WTC11 (cell line): ENCODE data around the gene PATL2. TPM values are rescaled to one million over a fixed set of nuclear protein-coding genes. Genes with fewer than 3 reads are reported as not detected.

Source experiments
- ATAC-seq: fragments of 200-7000 bp; cut with Tn5 transposase; 2 replicates; pipeline ENCODE4 v1.10.0; 2021; ENCODE audit warnings: mild to moderate bottlenecking, moderate library complexity
- CTCF ChIA-PET: fragments of 300-600 bp; sonication (Branson Sonifier 250); formaldehyde crosslinking; loops from one replicate; lab custom pipeline; 2021; ENCODE audit warnings: antibody characterized with exemption; lab: Charles Lee
- POLR2A ChIA-PET: fragments of 350-600 bp; sonication (Branson Sonifier 250); formaldehyde crosslinking; loops from one replicate; lab custom pipeline; 2021; ENCODE audit warnings: antibody characterized with exemption; lab: Charles Lee
- DNase-seq: peaks from one replicate; pipeline ENCODE4 v3.0.0; 2021; ENCODE audit warnings: low spot score
- H3K27ac Mint-ChIP-seq: 2 replicates; pipeline ENCODE4 v1.8.0; 2021; ENCODE audit warnings: mixed read lengths
- H3K27me3 Mint-ChIP-seq: 2 replicates; pipeline ENCODE4 v1.8.0; 2021; ENCODE audit warnings: low read depth, mild to moderate bottlenecking, moderate library complexity, mixed read lengths
- H3K36me3 Mint-ChIP-seq: 2 replicates; pipeline ENCODE4 v1.8.0; 2021; ENCODE audit warnings: mixed read lengths
- H3K4me1 Mint-ChIP-seq: 2 replicates; pipeline ENCODE4 v1.8.0; 2022; ENCODE audit warnings: mixed read lengths
- H3K4me3 Mint-ChIP-seq: 2 replicates; pipeline ENCODE4 v1.8.0; 2021; ENCODE audit warnings: mild to moderate bottlenecking, moderate library complexity, mixed read lengths
- H3K9me3 Mint-ChIP-seq: 2 replicates; pipeline ENCODE4 v1.8.0; 2021; ENCODE audit warnings: mixed read lengths
- CDX4 ChIP-seq: fragments of 250-450 bp; sonication (Bioruptor Pico); IDR thresholded peaks from 2 replicates; pipeline ENCODE4 v1.9.0; 2021; ENCODE audit warnings: moderate library complexity, mild to moderate bottlenecking, inconsistent platforms, borderline replicate concordance
- ESRRA ChIP-seq: sonication (generic); formaldehyde crosslinking; IDR thresholded peaks from 2 replicates; pipeline ENCODE4 v1.8.1; 2022; ENCODE audit warnings: mild to moderate bottlenecking, missing genetic modification reagents, borderline replicate concordance
- FOXP1 ChIP-seq: sonication (generic); formaldehyde crosslinking; IDR thresholded peaks from 2 replicates; pipeline ENCODE4 v1.8.0; 2022; ENCODE audit warnings: missing genetic modification reagents, mild to moderate bottlenecking, moderate library complexity, borderline replicate concordance
- HMGA2 ChIP-seq: fragments of 250-450 bp; sonication (Bioruptor Pico); IDR thresholded peaks from 2 replicates; pipeline ENCODE4 v1.4.0; 2021; ENCODE audit warnings: mild to moderate bottlenecking, moderate library complexity
- NFATC4 ChIP-seq: fragments of 250-450 bp; sonication (Bioruptor Pico); IDR thresholded peaks from 2 replicates; pipeline ENCODE4 v1.9.0; 2021; ENCODE audit warnings: mild to moderate bottlenecking
- NR1H2 ChIP-seq: sonication (generic); formaldehyde crosslinking; IDR thresholded peaks from 2 replicates; pipeline ENCODE4 v1.9.0; 2021; ENCODE audit warnings: mild to moderate bottlenecking, moderate library complexity, missing genetic modification reagents
- PRDM15 ChIP-seq: sonication (generic); formaldehyde crosslinking; IDR thresholded peaks from 2 replicates; pipeline ENCODE4 v1.8.0; 2022; ENCODE audit warnings: missing genetic modification reagents
- RELA ChIP-seq: sonication (generic); formaldehyde crosslinking; IDR thresholded peaks from 2 replicates; pipeline ENCODE4 v1.8.1; 2022; ENCODE audit warnings: missing genetic modification reagents, mild to moderate bottlenecking, borderline replicate concordance
- ZBTB43 ChIP-seq: sonication (generic); formaldehyde crosslinking; IDR thresholded peaks from 2 replicates; pipeline ENCODE4 v1.8.1; 2023; ENCODE audit warnings: mild to moderate bottlenecking, missing genetic modification reagents
- ZNF281 ChIP-seq: sonication (generic); formaldehyde crosslinking; IDR thresholded peaks from 2 replicates; pipeline ENCODE4 v1.8.0; 2023; ENCODE audit warnings: mild to moderate bottlenecking, missing genetic modification reagents
- ZNF317 ChIP-seq: sonication (generic); formaldehyde crosslinking; IDR thresholded peaks from 2 replicates; pipeline ENCODE4 v1.8.1; 2023; ENCODE audit warnings: low read depth, mild to moderate bottlenecking, moderate library complexity, missing genetic modification reagents, borderline replicate concordance
- ZNF416 ChIP-seq: fragments of 250-450 bp; sonication (Bioruptor Pico); IDR thresholded peaks from 2 replicates; pipeline ENCODE4 v1.9.0; 2021; ENCODE audit warnings: mild to moderate bottlenecking, inconsistent platforms
- ZNF532 ChIP-seq: fragments of 250-450 bp; sonication (Bioruptor Pico); IDR thresholded peaks from 2 replicates; pipeline ENCODE4 v1.9.0; 2021; ENCODE audit warnings: mild to moderate bottlenecking, borderline replicate concordance
- ZNF671 ChIP-seq: fragments of 250-450 bp; sonication (Bioruptor Pico); IDR thresholded peaks from 2 replicates; pipeline ENCODE4 v1.8.0; 2021; ENCODE audit warnings: mild to moderate bottlenecking
- total RNA-seq: library from RNA; stranded (reverse); gene quantifications from 3 replicates; pipeline ENCODE4 v1.2.3, GENCODE V29; 2021

Gene PATL2
- total RNA-seq, 1 experiment from 2014 or later, result 0.59 TPM

- H3K4me1 Mint-ChIP-seq, result peaks cover 3% of the 10 kb centered on the region; the same call in 1 of the 2 replicates
Observed at GRCh38 chr15:44657378-44657777, 53.7 kb downstream of the PATL2 start.

GRCh38 chr15:44656913-44657312, 54.2 kb downstream of the PATL2 start:
- CTCF ChIA-PET, result no interaction called here
- no peak overlapping the region for H3K4me3 Mint-ChIP-seq
- H3K27ac Mint-ChIP-seq, result no peak overlapping the region
- no peak for ATAC-seq
- no peaks in the 10 kb centered on the region; the same call in 1 of the 2 replicates for H3K27me3 Mint-ChIP-seq
- DNase-seq, result no peak
- POLR2A ChIA-PET, result no interaction called here
- H3K9me3 Mint-ChIP-seq, result no peaks in the 10 kb centered on the region
- H3K36me3 Mint-ChIP-seq, result peaks cover 34% of the 10 kb centered on the region
- peaks cover 2% of the 10 kb centered on the region; the same call in 1 of the 2 replicates for H3K4me1 Mint-ChIP-seq
- TF ChIP-seq ESRRA (CRISPR knock-in tag), result no peak
- no peak for TF ChIP-seq HMGA2 (CRISPR knock-in tag)
- no peak for TF ChIP-seq ZNF416 (CRISPR knock-in tag)
- no peak for TF ChIP-seq ZBTB43 (CRISPR knock-in tag)
- TF ChIP-seq FOXP1 (CRISPR knock-in tag), result no peak
- no peak for TF ChIP-seq PRDM15 (CRISPR knock-in tag)

More at GRCh38 chr15:44657378-44657777, 53.7 kb downstream of the PATL2 start:
- no peak overlapping the region for H3K4me3 Mint-ChIP-seq
- ATAC-seq (no peak), DNase-seq (no peak)
- TF ChIP-seq ZNF671 (CRISPR knock-in tag) (no peak), ZNF416 (CRISPR knock-in tag) (no peak)
- ChIA-PET CTCF (no interaction called here), POLR2A (no interaction called here)
- no peaks in the 10 kb centered on the region; the same call in 1 of the 2 replicates for H3K27me3 Mint-ChIP-seq
- H3K36me3 Mint-ChIP-seq, result peaks cover 30% of the 10 kb centered on the region
- H3K27ac Mint-ChIP-seq, result no peak overlapping the region
- no peaks in the 10 kb centered on the region for H3K9me3 Mint-ChIP-seq

GRCh38 chr15:44656298-44656697, 54.8 kb downstream of the PATL2 start:
- H3K27ac Mint-ChIP-seq, result no peak overlapping the region
- peaks cover 40% of the 10 kb centered on the region for H3K36me3 Mint-ChIP-seq
- H3K4me1 Mint-ChIP-seq, result no peaks in the 10 kb centered on the region
- POLR2A ChIA-PET, result no interaction called here
- CTCF ChIA-PET, result no interaction called here
- H3K4me3 Mint-ChIP-seq, result no peak overlapping the region
- no peaks in the 10 kb centered on the region for H3K9me3 Mint-ChIP-seq
- H3K27me3 Mint-ChIP-seq, result no peaks in the 10 kb centered on the region; the same call in 1 of the 2 replicates
- ATAC-seq, result no peak
- no peak for DNase-seq
- TF ChIP-seq RELA, result no peak
- no peak for TF ChIP-seq CDX4
- TF ChIP-seq ZNF317 (CRISPR knock-in tag), result no peak
- no peak for TF ChIP-seq ZNF532 (CRISPR knock-in tag)
- no peak for TF ChIP-seq ESRRA (CRISPR knock-in tag)
- no peak for TF ChIP-seq ZBTB43 (CRISPR knock-in tag)
- no peak for TF ChIP-seq ZNF281 (CRISPR knock-in tag)
- TF ChIP-seq NFATC4 (CRISPR knock-in tag), result no peak
- no peak for TF ChIP-seq NR1H2
